BE2C (cell line): ENCODE results near the gene TGFBR3.

Experiments used
- DNase-seq: peaks from one replicate; pipeline ENCODE4 v3.0.0-alpha.2; 2020
- H3K27me3 ChIP-seq: fragments of 250-450 bp; sonication (Bioruptor Pico); 2 replicates; pipeline ENCODE4 v1.5.1; 2020; ENCODE audit warnings: mild to moderate bottlenecking
- H3K36me3 ChIP-seq: fragments of 250-450 bp; sonication (Bioruptor Pico); 2 replicates; pipeline ENCODE4 v1.5.1; 2020; ENCODE audit warnings: mild to moderate bottlenecking
- H3K4me1 ChIP-seq: fragments of 250-450 bp; sonication (Bioruptor Pico); 2 replicates; pipeline ENCODE4 v1.5.1; 2020
- H3K4me3 ChIP-seq: 2 replicates; pipeline ENCODE4 v1.5.1; 2011; ENCODE audit warnings: low read depth, low read length
- H3K9me3 ChIP-seq: fragments of 250-450 bp; sonication (Bioruptor Pico); 2 replicates; pipeline ENCODE4 v1.5.1; 2020
- CTCF ChIP-seq: IDR thresholded peaks from 2 replicates; pipeline ENCODE4 v1.5.1; 2012; ENCODE audit warnings: mild to moderate bottlenecking, low read depth, low read length

The TGFBR3 gene

DNA sequence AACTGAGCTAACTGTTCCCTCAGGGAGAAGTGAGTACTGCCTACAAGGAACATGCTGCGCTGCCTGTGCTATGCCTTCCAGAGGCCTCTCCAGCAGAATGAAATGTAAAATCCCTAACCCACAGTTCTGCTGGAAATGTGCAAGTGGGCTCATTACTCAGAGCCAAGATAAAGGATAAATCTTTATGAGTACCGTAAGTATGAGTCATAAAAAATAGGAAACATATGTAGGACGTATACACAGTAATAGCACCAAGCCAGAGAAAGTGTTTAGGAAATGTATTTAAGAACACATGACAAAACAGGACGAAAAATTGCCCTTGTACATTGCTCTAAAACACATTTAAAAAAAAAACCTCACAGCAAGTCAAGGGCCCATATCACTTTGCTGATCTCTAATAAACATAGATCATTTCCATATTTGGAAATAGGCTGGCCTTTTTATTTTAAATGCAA lies 104.6 kb downstream of the TGFBR3 start:
- Histone ChIP-seq H3K36me3 (no peaks in the 10 kb centered on the region), H3K27me3 (no peaks in the 10 kb centered on the region), H3K9me3 (no peaks in the 10 kb centered on the region), H3K4me1 (no peaks in the 10 kb centered on the region), H3K4me3 (no peak overlapping the region)
- TF ChIP-seq CTCF = no peak
- DNase-seq = no peak

GRCh38 chr1:91779548-91780021 lies 106.4 kb downstream of the TGFBR3 start:
- Histone ChIP-seq H3K4me3 (no peak overlapping the region), H3K36me3 (no peaks in the 10 kb centered on the region), H3K9me3 (no peaks in the 10 kb centered on the region), H3K27me3 (no peaks in the 10 kb centered on the region), H3K4me1 (no peaks in the 10 kb centered on the region)
- no peak for DNase-seq
- no peak for TF ChIP-seq CTCF

- Histone ChIP-seq H3K36me3 (no peaks in the 10 kb centered on the region), H3K4me1 (no peaks in the 10 kb centered on the region), H3K4me3 (no peak overlapping the region), H3K27me3 (no peaks in the 10 kb centered on the region), H3K9me3 (no peaks in the 10 kb centered on the region)
- TF ChIP-seq CTCF = no peak
- DNase-seq = no peak
These were observed 107.0 kb downstream of the TGFBR3 start for GRCh38 chr1:91778964-91779363.

- DNase-seq = no peak
- H3K9me3 ChIP-seq = no peaks in the 10 kb centered on the region
- H3K4me1 ChIP-seq = no peaks in the 10 kb centered on the region
- no peak overlapping the region for H3K4me3 ChIP-seq
- no peaks in the 10 kb centered on the region for H3K36me3 ChIP-seq
- H3K27me3 ChIP-seq = no peaks in the 10 kb centered on the region
- no peak for TF ChIP-seq CTCF
These were observed 108.2 kb downstream of the TGFBR3 start for GRCh38 chr1:91777630-91778300.

DNA sequence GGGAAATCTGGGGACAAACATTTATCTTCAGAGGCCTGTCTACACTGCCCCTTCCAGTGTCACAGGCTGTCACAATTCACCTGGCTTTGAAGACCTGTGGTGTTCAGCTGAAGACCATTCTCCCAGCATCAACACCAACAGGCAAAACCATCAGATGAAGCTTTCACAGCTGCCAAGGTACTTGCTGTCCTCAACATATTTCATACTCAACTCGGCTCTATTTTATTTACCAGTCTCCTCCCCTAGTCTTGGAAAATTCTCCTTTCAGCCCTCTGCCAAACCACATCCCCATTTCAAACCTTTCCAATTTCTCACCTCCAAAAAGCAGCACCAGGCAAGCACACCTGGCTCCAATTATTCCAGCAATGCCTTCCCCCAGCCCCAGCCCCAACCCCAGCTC lies 108.8 kb downstream of the TGFBR3 start:
- no peaks in the 10 kb centered on the region for H3K4me1 ChIP-seq
- DNase-seq = no peak
- H3K4me3 ChIP-seq = no peak overlapping the region
- no peak for TF ChIP-seq CTCF
- no peaks in the 10 kb centered on the region for H3K9me3 ChIP-seq
- no peaks in the 10 kb centered on the region for H3K36me3 ChIP-seq
- no peaks in the 10 kb centered on the region for H3K27me3 ChIP-seq

DNA sequence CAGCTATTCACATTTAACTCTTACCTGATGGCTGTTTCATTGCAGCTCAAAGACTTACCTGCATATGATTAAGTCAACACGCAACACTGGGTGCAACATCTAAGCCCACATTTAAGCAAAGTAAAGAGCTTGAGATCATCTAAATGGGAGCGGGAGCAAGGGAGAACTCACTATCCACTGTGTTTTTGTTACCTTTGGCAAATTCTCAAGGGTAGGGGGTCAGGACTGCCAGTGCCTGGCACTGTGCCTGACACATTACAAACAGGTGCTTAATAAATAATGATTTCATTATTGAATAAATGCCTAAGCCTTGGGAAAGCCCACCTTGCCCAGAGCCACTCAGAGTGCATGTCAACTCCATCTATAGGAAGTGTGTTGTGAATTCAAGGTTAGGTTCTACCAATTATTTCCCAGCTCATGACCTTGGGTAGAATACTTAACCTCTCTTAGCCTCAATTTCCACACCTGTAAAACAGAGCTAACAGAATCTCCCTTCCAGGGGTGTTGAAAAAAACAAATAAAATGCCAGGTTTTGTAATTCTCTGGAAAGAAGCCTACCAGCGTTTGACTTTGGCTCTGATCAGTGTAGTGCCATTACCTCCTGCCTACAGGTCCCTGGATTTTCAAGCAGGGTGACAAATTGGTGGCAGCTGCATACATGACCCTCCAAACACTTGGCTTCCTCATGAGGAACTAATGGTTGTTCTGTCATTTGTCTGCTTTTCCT lies 109.7 kb downstream of the TGFBR3 start:
- no peak for DNase-seq
- Histone ChIP-seq H3K36me3 (no peaks in the 10 kb centered on the region), H3K4me3 (no peak overlapping the region), H3K9me3 (no peaks in the 10 kb centered on the region), H3K27me3 (no peaks in the 10 kb centered on the region), H3K4me1 (no peaks in the 10 kb centered on the region)
- TF ChIP-seq CTCF = no peak
